ENCODE data around the gene DBP.
"Not testable (repeated sequence)": the region's sequence is repeated elsewhere in the genome, so short reads cannot be mapped to it uniquely, and the experiment has no call there.

Gene DBP

GRCh38 chr19:48665786-48666185 is 28.6 kb upstream of the DBP start:
- DNase-seq = no peak

GRCh38 chr19:48664476-48664875 is 27.3 kb upstream of the DBP start:
- no peak for DNase-seq

GRCh38 chr19:48663667-48664066 is 26.5 kb upstream of the DBP start:
- DNase-seq = no peak

DNA sequence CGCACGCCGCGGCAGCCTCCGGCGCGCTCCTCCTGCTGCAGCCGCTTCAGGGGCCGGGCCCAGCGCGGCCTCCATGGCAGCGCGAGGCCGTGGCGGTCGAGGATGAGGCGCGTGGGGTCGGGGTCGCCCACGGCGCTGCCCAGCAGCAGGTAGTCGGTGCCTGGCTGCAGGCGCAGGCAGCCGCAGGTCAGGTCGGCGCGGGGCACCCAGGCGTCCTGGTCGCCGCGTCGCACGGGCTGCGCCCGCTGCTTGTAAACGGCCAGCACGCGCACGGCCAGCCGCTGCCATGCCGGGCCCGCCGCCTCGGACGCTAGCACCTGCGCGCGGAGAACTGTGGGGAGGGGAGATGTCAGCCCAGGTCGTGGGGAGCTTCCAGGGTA is 24.5 kb upstream of the DBP start:
- DNase-seq = no peak

GRCh38 chr19:48660852-48661710 is 23.9 kb upstream of the DBP start:
- DNase-seq = peak; percentile 85 to 90

- peak in 1 of 2 experiments; percentile 22 for DNase-seq
Observed at GRCh38 chr19:48659768-48660167, 22.6 kb upstream of the DBP start.

- no peak for DNase-seq
Observed at GRCh38 chr19:48658483-48658882, 21.3 kb upstream of the DBP start.

- DNase-seq = not testable (repeated sequence)
Observed at GRCh38 chr19:48657828-48658227, 20.6 kb upstream of the DBP start.

DNA sequence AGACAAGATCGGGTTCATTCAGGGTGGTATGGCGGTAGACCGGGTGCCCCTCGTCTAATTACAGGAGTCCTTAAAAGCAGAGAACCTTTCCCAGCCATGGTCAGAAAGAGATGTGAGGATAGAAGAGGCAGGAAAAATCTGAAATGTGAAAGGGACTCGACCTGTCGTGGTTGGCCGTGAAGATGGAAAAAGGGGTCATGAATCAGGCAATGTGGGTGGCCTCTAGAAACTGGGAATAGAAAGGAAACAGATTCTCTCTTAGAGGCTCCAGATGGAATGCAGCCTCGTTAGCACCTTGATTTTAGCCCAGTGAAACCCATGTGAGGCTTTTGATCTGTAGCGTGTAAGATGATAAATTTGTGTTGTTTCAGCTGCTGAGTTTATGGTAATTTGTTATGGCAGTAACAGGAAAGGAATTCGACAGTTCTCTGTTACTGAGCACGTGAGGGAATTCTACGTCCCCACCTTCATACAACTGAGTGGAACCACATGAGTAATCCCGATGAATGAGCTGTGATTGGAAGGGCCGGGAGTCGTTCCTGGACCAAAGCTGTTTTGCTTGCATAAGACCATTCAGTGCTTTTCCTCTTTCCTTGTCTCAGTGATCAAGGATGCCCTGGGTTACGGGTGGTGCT is 19.8 kb upstream of the DBP start:
- DNase-seq = no peak

DNA sequence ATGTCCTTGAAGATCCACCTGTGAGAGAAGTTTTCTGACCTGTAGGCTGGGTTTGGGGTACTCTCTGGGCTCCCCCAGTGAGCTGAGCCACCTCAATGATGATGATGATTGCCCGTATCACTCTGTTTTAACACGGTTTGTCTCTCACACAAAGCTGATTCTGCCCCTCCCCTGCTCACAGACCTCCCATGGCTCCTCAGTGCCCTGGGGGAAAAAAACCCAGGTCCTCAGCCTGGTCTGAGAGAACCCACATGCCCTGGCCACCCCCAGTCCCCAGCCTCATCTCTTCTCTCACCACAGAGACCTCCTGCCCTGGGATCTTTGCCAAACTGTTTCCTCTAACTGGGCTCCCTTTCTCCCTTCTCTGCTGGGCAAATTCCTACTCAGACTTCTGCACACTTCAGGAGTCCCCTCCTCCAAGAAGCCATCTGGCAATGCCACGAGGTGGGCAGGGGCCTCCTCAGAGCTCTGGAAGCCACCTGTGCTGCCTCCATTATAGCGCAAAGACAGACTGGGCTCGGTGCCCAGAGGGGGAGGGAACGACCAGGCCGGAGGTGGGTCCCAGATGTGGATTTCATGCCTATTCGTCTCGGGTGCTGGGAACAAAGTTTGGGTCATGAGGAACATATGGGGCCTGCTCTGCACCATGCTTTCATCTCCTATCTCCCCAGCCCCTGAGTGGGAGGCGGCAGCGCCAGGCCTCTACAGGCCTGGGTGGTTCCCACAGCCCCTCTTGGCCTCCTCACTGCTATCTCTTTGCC is 17.3 kb upstream of the DBP start:
- no peak for DNase-seq

DNA sequence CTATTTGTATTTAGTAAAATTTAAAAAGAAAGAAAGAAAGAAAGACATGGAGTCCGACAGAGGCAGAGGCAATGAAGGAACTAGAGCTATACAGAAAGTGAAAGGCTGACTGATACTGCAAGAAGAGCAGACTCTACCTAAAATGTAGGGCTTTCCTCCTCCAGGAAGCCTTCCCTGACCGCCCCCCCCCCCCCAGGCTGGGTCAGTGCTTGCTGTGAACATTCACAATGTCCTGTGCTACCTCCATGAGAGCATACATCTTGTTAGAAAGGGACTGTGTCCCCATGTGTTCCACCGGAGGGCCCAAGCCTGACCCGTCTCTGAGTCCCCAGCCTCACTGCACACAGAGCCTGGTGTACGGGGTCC is 14.5 kb upstream of the DBP start:
- DNase-seq = no peak

GRCh38 chr19:48650974-48651682 is 13.9 kb upstream of the DBP start:
- DNase-seq = no peak

- DNase-seq = no peak
Observed at GRCh38 chr19:48648134-48648533, 11.0 kb upstream of the DBP start.

- DNase-seq = no peak
Observed at GRCh38 chr19:48646722-48647216, 9.6 kb upstream of the DBP start.

- DNase-seq = peak; percentile 49 to 77
Observed at GRCh38 chr19:48646001-48646721, 9.0 kb upstream of the DBP start, which contains the start of gene CA11. CA11 (minus strand) TSS chr19:48646187; CDS start chr19:48645632, 555 bp downstream.

DNA sequence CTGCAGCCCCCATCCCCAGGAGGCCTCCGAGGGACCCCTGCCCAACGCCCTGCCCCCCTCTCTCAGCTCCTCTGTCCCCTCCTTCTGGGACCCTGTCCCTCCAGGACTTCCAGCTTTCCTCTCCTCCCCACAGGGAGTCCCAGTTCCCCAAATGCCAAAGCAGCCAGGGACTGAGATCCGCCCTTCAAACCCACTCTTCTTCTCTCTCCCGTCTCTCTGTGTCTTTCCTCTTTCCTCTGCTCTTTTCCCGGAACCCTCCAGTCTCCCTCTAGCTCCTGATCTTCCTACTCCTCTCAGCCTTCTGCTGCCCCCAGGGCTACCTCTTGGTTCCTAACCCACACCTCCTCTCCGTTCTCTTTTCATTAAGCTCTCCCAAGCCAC is 8.4 kb upstream of the DBP start:
- peak in 1 of 2 experiments; percentile 46 for DNase-seq

- peak; percentile 18 to 76 for DNase-seq
Observed at GRCh38 chr19:48644839-48645619, 7.8 kb upstream of the DBP start.

DNA sequence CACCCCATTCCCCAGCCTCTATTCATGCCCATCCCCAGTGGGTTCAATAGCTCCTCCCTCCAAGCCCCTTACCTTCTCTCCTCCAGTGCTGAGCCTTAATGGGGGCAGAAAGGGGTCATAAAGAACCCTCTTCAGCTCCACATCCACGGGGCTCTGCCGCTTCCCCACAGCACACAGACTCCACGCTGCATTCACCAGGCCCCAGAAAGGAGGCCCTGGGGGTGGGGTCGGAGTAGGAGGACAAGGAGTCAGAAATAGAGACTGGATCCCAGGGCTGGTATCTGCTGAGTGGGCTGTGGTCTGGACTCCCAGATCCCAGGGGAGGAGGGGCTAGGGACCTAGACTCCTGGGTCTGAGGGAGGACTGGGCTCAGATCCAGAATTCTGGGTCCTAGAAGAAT is 7.2 kb upstream of the DBP start:
- DNase-seq = no peak

DNA sequence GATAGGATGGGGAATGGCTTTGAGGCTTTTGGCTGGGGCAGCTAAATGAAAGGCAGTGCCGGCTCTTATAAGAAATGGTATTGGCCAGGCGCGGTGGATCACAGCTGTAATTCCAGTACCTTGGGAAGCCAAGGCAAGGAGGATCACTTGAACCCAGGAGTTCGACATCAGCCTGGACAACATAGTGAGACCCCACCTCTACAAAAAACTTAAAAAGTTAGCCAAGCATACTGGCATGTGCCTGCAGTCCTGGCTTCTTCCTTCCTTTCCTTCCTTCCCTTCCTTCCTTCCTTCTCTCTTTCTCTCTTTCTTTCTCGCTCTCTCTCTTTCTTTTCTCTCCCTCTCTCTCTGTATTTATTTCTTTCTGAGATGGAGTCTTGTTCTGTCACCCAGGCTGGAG is 5.7 kb upstream of the DBP start:
- no peak for DNase-seq

DNA sequence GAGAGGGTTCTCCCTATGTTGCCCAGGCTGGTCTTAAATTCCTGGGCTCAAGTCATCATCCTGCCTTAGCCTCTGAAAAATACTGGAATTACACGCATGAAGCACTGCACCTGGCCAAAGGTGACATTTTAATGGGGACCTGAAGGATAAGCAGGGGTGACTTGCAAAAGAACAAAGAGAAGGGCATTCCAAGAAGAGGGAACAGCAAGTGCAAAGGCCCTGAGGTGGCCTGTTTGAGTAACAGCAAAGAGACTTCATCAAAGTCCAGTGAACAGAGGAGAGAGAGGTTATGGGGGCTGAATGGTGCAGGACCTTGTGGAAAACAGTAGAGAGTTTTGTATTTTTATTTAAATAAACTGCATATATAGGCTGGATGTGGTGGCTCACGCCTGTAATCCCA is 4.7 kb upstream of the DBP start:
- DNase-seq = no peak

All from SW 1271 (cell line).